ES-I3 (cell line): ENCODE data around the gene SSBP3.

Experiments
- H3K36me3 ChIP-seq: 2 replicates; pipeline ENCODE4 v1.6.1; 2013; ENCODE audit warnings: mild to moderate bottlenecking, low read length, control low read depth, moderate library complexity; ENCODE audit not compliant: insufficient read depth
- H3K4me1 ChIP-seq: 2 replicates; pipeline ENCODE4 v1.6.1; 2013; ENCODE audit warnings: mild to moderate bottlenecking, control low read depth, low read length; ENCODE audit not compliant: insufficient read depth
- H3K9ac ChIP-seq: 2 replicates; pipeline ENCODE4 v1.6.1; 2013; ENCODE audit warnings: low read depth, mild to moderate bottlenecking, low read length, moderate library complexity
- H3K9me3 ChIP-seq: 2 replicates; pipeline ENCODE4 v1.6.1; 2013; ENCODE audit warnings: mild to moderate bottlenecking, low read length, moderate library complexity; ENCODE audit not compliant: control insufficient read depth, insufficient read depth

The SSBP3 gene

DNA sequence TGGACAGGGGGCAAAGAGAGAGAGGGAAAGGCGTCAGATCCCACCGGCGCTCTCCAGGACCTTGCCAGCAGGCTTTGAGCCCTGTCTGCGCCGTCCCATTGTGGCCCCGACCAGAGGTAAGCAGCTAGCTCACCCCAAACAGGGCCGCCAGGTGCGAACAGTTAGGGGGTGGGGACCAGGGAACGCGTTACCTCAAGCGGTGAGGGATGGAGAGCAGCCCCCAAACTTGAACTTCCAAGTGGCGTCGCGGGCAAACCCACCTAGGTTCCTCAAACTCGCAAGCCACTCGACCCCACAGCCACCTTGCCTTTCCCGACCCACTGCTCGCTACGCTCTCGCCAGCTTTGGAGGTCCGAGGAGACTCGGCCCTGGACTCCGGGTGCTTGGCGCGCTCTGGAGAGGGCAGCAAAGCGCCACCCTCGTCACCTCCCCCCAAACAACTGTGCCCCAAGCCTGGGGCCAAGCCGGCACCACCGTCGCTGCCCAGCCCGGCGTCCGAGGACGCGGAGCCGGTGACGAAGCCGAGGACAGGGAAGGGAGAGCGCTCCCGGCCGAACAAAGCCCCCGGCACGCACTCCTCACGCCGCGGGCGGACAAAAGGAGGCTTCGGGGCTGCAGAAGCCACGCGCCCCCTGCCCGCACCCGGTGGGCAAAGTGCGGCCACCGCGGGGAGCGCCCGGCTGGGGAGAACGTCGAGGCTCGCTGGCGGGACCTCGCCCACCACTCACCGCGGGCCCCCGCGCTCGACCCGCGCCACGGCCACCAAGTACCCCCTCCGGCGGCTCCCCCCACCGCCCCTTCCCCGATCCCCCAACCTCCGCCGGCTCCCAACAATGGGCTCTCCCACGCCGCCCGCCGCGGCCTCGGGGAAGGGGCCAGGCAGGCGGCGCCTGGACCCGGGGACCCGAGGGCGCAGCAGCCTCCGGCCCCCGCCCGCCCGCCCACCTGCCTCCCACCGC is 976 bp downstream of the SSBP3 start:
- peaks cover 19% of the 10 kb centered on the region; the same call in 1 of the 2 replicates for H3K36me3 ChIP-seq
- peak overlapping the region; percentile 64 for H3K9ac ChIP-seq
- H3K9me3 ChIP-seq: no peaks in the 10 kb centered on the region
- peaks cover 36% of the 10 kb centered on the region for H3K4me1 ChIP-seq

DNA sequence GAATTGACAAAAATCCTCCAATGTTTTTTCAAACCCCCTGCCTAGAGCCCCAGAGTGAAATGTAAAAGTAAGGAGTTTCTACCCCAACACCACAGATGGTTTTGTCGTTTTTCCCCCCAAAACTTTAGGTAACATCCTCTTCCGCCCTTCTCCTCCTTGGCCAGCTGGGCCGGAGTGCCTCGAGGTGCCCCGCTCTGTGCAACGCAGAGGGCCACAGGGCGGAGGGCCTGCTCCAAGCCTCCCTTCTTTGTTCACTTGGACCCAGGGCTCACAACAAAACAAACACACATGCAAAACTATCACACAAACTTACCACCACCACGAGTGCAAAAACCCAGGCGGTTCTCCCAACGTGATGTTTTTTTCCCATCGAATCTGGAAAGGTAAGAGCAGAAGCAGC is 1.9 kb downstream of the SSBP3 start:
- H3K4me1 ChIP-seq: peaks cover 27% of the 10 kb centered on the region
- H3K9me3 ChIP-seq: no peaks in the 10 kb centered on the region
- peak overlapping the region; percentile 64; the same call in 1 of the 2 replicates for H3K9ac ChIP-seq
- peaks cover 28% of the 10 kb centered on the region for H3K36me3 ChIP-seq

DNA sequence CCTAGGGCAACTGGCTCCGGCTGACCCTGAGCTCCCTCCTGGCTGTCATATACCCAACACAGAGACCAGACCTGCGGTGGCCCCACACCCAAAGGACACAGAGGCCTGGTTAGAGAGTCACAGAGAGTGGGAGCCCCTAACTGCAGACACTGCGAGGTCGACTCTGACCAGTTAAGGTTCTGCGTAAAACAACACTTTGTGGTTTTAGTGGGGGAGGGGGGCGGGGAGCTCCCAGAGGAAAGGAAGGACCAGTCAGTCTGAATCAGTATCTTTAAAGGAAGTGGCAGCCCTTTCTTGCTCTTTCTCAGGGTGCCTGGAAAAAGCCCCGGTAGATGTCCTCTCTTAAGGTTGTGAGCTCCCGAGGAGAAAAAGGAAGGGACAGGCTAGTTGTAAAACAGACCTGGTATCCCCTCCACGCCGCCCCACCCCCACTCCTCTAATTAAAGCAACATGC is 2.4 kb downstream of the SSBP3 start:
- Histone ChIP-seq H3K4me1 (peaks cover 23% of the 10 kb centered on the region), H3K36me3 (peaks cover 32% of the 10 kb centered on the region), H3K9me3 (no peaks in the 10 kb centered on the region), H3K9ac (peak overlapping the region; percentile 64; the same call in 1 of the 2 replicates)

DNA sequence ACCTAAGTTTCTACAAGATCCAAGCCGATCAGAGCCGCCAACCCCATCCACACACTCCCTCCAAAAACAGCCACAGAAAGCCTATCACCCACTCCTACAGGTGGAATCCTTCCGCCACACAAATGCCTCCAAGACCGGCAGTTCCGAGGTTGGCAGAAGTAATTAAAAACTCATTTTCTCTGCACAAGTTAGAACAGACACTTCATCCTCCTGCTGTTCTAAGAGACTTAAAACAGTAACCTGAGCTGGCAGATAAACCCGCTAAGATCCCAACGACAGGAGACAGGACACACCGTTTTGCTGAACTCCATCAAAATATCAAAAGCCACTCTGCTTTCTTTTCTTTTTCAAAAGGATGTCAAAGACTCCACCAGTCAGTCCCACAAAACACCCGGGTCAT is 2.8 kb downstream of the SSBP3 start:
- H3K9me3 ChIP-seq: no peaks in the 10 kb centered on the region
- H3K9ac ChIP-seq: peak overlapping the region; percentile 64; the same call in 1 of the 2 replicates

DNA sequence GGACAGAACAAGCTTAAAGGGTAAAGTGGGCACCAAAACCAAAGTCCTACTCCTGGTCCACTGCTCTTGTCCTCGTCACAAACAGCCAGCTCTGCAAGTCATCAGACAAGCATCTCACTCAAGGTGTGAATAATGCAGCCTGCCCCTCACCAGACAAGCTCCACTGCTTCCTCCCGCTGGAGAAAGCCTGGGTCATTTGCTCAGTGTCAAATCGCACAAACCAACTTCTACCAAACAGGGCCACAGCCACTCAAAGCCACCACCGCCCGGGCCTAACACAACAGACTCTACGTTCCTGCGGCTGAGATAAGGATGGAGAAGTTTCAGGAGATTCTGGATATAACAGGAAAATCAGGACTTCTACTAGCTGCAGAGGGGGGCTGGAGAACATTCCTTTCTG is 3.3 kb downstream of the SSBP3 start:
- Histone ChIP-seq H3K9ac (no peak overlapping the region), H3K9me3 (no peaks in the 10 kb centered on the region), H3K36me3 (peaks cover 37% of the 10 kb centered on the region), H3K4me1 (peaks cover 14% of the 10 kb centered on the region)

More for the DNA sequence above, 2.8 kb downstream of the SSBP3 start:
- peaks cover 18% of the 10 kb centered on the region for H3K4me1 ChIP-seq
- H3K36me3 ChIP-seq: peaks cover 34% of the 10 kb centered on the region

DNA sequence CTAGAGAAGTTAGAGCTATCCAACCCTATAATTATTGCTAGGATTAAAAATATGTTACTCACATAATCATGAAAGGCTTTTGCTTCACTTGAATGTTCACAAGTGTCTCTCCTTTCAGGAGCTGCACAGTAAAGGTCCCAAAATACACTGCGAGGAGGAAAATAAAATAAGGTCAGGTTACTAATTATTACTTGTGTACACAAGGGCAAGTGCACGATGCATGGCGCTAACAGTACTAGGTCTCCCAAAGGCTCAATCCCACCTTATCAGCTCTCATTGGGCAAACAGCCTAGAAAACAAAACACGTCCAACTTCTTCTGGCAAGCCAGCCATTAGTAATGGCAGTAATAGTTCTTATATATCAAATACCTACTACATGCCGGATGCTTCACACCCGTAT is 4.4 kb downstream of the SSBP3 start:
- no peak overlapping the region for H3K9ac ChIP-seq
- H3K9me3 ChIP-seq: no peaks in the 10 kb centered on the region
- peaks cover 13% of the 10 kb centered on the region for H3K4me1 ChIP-seq
- H3K36me3 ChIP-seq: peaks cover 37% of the 10 kb centered on the region

DNA sequence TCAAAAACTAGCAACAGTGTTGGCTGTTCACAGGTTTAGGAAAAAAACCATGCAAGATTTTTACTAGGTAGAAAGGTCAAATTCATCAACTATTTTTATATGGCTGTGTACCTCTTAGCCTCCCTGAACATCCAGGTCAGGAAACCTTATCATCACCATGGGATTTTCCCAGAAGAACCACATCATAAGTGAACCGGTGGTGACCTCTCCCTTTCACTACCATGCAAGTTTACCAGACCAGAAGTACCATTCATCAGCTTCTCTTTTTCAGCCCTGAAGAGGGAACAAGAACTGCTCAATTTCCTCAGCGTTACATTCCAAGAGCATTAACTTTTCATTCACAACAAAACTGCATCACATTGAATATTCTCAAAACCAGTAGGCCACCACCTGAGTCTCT is 5.9 kb downstream of the SSBP3 start:
- no peaks in the 10 kb centered on the region for H3K9me3 ChIP-seq
- no peak overlapping the region for H3K9ac ChIP-seq
- H3K36me3 ChIP-seq: peaks cover 42% of the 10 kb centered on the region
- peaks cover 13% of the 10 kb centered on the region for H3K4me1 ChIP-seq

DNA sequence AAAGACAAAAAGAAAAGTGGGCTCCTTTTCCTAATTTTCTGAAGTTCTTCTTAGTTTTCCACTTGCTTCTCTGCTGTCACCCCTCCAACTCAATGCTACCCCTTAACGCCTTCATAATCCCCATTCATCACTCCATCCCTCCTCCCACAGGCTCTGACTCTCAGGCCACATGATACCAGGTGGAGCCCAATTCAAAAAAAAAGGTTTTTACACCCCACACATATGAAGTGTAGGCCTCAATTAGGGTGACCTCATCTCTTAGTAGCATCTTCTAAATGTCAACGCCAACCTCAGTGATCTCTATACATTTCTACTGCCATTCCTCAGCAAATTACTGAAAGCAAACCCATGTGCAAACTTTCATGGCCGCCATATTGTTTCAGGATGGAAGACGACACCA is 6.4 kb downstream of the SSBP3 start:
- Histone ChIP-seq H3K4me1 (peaks cover 13% of the 10 kb centered on the region), H3K36me3 (peaks cover 46% of the 10 kb centered on the region), H3K9me3 (no peaks in the 10 kb centered on the region), H3K9ac (no peak overlapping the region)

DNA sequence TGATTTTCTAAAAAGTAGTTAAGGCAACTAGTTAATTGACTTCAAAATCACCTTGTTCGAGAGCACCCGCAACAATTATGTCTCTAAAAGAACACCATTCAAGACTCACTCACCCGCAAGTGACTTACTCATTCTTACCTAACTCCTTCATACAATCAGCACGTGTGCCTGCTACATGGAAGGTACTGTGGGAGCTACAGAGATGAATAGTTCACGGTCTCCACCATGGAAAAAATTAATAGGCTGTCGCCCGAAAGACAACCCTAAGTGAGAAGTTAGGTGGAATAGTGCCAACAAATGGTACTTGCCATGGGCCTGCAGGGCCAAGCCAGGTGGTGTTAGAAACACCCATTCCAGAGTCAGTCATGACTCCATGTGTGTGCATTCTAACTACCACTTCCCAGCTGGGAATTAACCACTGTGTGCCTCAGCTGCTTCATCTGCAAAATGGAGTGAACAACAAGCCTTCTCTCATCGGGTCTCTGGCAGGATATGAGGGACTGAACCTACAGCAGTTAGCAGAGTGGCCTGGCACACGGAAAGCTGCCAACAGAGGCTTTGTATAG is 7.1 kb downstream of the SSBP3 start:
- Histone ChIP-seq H3K9me3 (no peaks in the 10 kb centered on the region), H3K36me3 (peaks cover 46% of the 10 kb centered on the region), H3K9ac (no peak overlapping the region), H3K4me1 (peaks cover 13% of the 10 kb centered on the region)

DNA sequence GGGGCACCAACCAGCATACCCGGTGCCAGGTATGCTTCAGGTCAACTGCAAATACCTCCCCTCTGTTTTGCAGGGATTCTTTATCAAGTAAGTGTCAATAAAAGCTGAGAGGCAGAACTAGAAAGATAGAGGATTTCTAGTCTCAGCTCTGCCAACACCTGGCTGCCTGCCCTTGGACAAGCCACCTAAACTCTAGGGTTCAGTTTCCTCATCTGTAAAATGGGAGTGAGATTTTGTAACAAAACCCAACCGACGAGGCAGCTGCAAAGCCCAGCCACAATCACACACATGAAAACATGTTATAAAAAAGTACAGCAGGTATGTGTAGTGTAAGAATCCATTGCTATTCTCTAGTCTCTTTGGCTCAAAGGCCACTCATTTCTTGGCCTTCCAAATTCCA is 8.2 kb downstream of the SSBP3 start:
- Histone ChIP-seq H3K9me3 (no peaks in the 10 kb centered on the region), H3K4me1 (peaks cover 7% of the 10 kb centered on the region), H3K9ac (no peak overlapping the region), H3K36me3 (peaks cover 46% of the 10 kb centered on the region)

DNA sequence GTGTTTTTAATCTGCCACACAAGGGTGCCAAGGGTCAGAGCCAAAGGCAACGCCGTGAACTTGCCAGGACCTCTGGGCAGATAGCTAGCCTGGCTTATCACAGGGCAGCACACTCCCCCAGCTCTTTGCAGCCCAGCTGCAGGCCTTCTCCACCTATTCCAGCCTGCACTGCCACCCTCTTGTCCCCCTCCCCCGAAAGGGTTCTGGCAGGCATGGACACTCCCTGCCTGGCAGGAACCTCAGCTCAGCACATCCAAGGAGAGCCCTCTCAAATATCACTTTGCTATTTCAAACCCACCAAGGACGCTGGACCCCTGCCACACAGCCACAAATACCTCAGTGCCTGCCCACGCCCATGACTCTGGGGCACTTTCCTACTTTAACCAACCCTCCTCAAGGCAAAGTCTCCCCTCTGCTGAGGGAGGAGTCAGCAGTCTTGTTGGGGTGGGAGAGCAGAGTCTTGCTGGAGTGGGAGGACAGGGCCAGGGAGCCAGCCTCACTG is 9.1 kb downstream of the SSBP3 start:
- Histone ChIP-seq H3K36me3 (peaks cover 51% of the 10 kb centered on the region), H3K9me3 (no peaks in the 10 kb centered on the region), H3K9ac (no peak overlapping the region), H3K4me1 (peaks cover 2% of the 10 kb centered on the region; the same call in 1 of the 2 replicates)

DNA sequence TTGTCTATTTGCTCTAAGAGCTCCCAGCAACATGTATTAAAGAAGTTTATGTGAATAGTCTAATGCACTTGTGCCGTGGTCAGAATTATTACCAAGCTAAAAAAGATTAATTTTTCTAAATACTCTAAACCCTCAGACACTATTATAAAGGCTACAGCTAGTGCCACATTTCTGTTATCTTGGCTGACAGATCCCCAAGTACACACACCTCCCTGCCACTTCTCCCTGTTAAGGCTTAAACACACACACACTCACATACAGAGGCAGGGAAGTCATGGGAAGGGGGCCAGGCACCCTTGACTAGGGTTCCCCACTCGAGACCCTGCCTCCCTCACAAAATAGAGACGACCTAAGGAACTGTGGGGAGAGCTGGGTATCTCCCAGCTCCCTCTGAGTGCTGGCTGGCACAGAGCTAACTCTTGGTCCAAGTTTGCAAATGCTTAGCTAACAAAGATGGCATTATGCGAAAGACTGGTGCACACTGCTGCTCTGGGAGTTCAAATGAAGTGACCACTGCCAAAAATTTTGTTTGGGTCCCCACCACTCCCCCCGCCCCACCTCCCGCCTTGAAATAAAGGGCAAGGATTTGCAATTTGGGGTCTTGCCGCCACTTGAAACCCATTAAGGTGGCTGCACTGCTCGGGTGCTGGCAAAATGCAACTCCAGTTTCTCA is 9.8 kb downstream of the SSBP3 start:
- H3K9me3 ChIP-seq: no peaks in the 10 kb centered on the region
- H3K36me3 ChIP-seq: peaks cover 44% of the 10 kb centered on the region
- H3K9ac ChIP-seq: no peak overlapping the region

DNA sequence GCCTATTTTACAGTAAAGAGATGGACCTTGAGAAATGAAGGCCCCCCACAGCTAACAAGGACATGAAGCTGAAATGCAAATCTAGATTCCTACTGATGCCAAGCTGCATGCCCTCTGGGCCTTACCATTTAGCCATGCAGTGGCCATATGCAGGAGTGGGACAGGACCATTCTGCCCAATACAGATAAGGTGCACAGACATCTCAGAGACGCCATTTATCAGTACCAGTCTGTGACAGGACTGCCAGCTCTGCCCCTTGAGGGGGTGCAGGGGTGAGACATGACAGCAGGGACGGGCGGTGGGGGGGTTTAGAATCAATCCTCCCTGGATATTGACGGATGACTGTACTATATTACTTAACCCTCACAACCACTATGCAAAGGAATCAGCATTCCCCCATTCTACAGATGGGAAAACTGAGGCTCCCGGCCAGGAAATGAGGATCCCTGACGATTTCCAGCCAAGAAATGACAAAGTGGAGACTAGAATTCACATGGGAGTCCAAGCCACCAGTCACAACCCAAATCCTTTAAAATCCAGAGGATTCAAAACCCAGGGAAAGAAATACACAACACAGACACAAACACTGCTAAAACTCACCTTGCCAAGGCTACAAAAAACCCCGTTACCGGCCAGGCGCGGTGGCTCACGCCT is 10.8 kb downstream of the SSBP3 start:
- H3K9me3 ChIP-seq: no peaks in the 10 kb centered on the region
- H3K36me3 ChIP-seq: peaks cover 36% of the 10 kb centered on the region
- peaks cover 6% of the 10 kb centered on the region; the same call in 1 of the 2 replicates for H3K4me1 ChIP-seq
- H3K9ac ChIP-seq: no peak overlapping the region

More for the DNA sequence above, 9.8 kb downstream of the SSBP3 start:
- H3K4me1 ChIP-seq: peaks cover 6% of the 10 kb centered on the region; the same call in 1 of the 2 replicates

DNA sequence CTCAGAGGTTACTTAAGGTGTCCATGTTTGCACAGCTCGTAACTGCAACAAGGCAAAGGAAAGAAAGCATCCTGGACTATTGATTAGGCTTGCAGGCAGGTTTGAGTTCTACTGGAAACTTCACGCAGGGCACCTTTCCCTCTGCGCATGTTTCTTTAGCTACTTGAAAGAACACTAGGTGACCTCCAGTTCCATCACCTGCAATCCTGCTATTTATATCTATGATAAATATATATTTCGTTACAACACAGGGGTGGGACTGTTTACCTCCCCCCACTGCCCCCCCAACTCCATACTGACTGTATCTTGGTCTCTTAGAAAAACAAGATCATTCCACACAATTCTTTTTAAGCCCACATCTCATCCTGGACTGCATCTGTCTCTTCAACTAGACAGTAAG is 12.1 kb downstream of the SSBP3 start:
- H3K9ac ChIP-seq: no peak overlapping the region
- H3K4me1 ChIP-seq: peaks cover 6% of the 10 kb centered on the region; the same call in 1 of the 2 replicates
- H3K9me3 ChIP-seq: no peaks in the 10 kb centered on the region
- peaks cover 23% of the 10 kb centered on the region for H3K36me3 ChIP-seq
